Esophagus muscularis mucosa (tissue), 4 donors: ENCODE measurements around the gene TBC1D17. TPM values are rescaled to one million over a fixed set of nuclear protein-coding genes. Genes with fewer than 3 reads are reported as not detected.

Experiments
- DNase-seq: peaks from one replicate; pipeline ENCODE4 v3.0.0-alpha.2; 2017; ENCODE audit errors: extremely low spot score
- H3K27ac ChIP-seq, 4 donors: fragments of 200-600 bp; sonication (generic); replicated peaks in 1 of 4; 1 replicate in 3 of 4; 2 replicates in 1 of 4; pipeline ENCODE4 v1.5.1; 2016 to 2019; ENCODE audit warnings: mild to moderate bottlenecking in 1 of 4
- H3K27me3 ChIP-seq, 4 donors: fragments of 200-600 bp; sonication (generic); one replicate each; pipeline versions ENCODE4 v1.5.1 to v1.6.0; 2016 to 2019
- H3K36me3 ChIP-seq, 4 donors: fragments of 200-600 bp; sonication (generic); one replicate each; pipeline ENCODE4 v1.5.1; 2016 to 2019
- H3K4me1 ChIP-seq, 4 donors: fragments of 200-600 bp; sonication (generic); one replicate each; pipeline ENCODE4 v1.5.1; 2016 to 2019
- H3K4me3 ChIP-seq, 4 donors: fragments of 200-600 bp; sonication (generic); 1 replicate in 2 of 4; 2 replicates in 2 of 4; pipeline ENCODE4 v1.5.1; 2016 to 2019; ENCODE audit warnings: mild to moderate bottlenecking in 4 of 4, moderate library complexity in 1 of 4
- H3K9me3 ChIP-seq, 4 donors: fragments of 200-600 bp; sonication (generic); 1 replicate in 3 of 4; 2 replicates in 1 of 4; pipeline ENCODE4 v1.5.1; 2016 to 2019
- EP300 ChIP-seq: sonication (generic); formaldehyde crosslinking; IDR thresholded peaks from one replicate; pipeline ENCODE4 v1.6.1; 2017; ENCODE audit warnings: antibody characterized with exemption
- POLR2A ChIP-seq: fragments of 450-650 bp; IDR thresholded peaks from one replicate; pipeline ENCODE4 v1.6.1; 2017; ENCODE audit warnings: antibody characterized with exemption, moderate library complexity, mild to moderate bottlenecking, low read depth
- POLR2AphosphoS5 ChIP-seq, 2 donors: sonication (generic); formaldehyde crosslinking; IDR thresholded peaks; one replicate each; pipeline ENCODE4 v1.6.1; 2017; ENCODE audit warnings: antibody characterized with exemption in 2 of 2
- WGBS: methylation state at CpG from one replicate; pipeline ENCODE4 v1.1.5; 2018; 5-methylcytosine and 5-hydroxymethylcytosine counted together
- intact Hi-C: fragments of 100-400 bp; cut with DNase I; formaldehyde crosslinking; loops from one replicate; pipeline ENCODE4 v1.15.1; 2023
- total RNA-seq, 4 donors: library from RNA; depleted of rRNA; stranded (reverse); fragments of >200 nt; gene quantifications; one replicate each; pipeline versions ENCODE4 v1.1.0 to v1.2.1, GENCODE V29; 2016
- TF ChIP-seq, protein P1 (sequence below), 3 experiments: fragments of 200-600 bp in 2 of 3; fragments of 450-650 bp in 1 of 3; sonication (generic) in 2 of 3; IDR thresholded peaks; one replicate each; pipeline ENCODE4 v1.5.1; 2017 to 2019; ENCODE audit warnings: antibody characterized with exemption in 3 of 3, mild to moderate bottlenecking in 2 of 3, moderate library complexity in 1 of 3

Gene TBC1D17
- total RNA-seq, 4 donors from 2014 or later = 35.1 to 60.9 (median 44.0) TPM

DNA sequence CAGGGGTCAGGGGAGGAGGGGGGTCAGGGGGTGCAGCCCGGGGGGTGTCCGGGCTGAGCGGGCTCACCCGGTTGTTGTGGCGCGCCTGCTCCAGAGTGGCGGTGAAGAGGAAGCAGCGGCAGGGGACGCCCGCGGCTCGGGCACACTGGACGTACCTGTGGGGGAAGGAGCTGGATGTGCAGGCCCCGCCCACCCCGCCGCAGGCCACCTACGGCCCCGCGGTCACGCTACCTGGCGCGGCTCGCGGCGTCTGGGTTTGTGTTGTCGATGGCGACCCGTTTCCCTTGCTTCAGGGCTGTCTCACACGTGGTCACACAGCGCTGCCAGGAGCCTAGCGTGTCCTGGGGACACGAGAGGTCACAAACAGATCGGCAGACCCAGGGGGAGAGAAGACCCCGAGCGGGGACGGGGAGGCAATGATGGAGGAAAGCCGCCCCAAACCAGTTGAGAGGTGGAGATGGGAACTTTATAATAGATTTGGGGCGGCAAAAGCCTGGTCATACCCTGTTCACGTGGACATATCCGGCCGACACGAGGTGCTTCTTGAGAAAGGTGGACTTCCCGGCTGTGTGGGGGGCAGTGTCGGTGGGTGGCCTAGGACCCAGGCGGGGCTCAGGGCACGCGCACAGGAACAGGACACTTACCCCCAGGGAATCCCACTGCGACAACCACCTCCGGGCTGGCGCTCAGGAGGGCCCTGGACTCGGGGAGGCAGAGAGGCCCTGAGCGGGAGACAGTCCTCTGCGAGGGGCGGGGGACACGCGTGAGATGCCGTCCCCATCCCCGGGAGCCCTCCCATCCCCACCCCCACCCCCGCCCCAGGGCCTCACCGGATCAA is 15.7 kb upstream of the TBC1D17 start:
- intact Hi-C loops = no loop called here
- DNase-seq = no peak
- peaks cover 21 to 47% (median 39%) of the 10 kb centered on the region in 4 donors for H3K4me1 ChIP-seq
- no peaks in the 10 kb centered on the region for H3K9me3 ChIP-seq
- H3K4me3 ChIP-seq = no peak overlapping the region
- no peaks in the 10 kb centered on the region for H3K27me3 ChIP-seq
- 80% methylated on average over 27 of the region's 60 CpGs for WGBS
- H3K27ac ChIP-seq = peak overlapping the region; percentile 70 to 77 (median 74)
- peaks cover 30 to 83% (median 81%) of the 10 kb centered on the region in 4 donors for H3K36me3 ChIP-seq
- TF ChIP-seq EP300 = no peak
- TF ChIP-seq, protein P1, sequence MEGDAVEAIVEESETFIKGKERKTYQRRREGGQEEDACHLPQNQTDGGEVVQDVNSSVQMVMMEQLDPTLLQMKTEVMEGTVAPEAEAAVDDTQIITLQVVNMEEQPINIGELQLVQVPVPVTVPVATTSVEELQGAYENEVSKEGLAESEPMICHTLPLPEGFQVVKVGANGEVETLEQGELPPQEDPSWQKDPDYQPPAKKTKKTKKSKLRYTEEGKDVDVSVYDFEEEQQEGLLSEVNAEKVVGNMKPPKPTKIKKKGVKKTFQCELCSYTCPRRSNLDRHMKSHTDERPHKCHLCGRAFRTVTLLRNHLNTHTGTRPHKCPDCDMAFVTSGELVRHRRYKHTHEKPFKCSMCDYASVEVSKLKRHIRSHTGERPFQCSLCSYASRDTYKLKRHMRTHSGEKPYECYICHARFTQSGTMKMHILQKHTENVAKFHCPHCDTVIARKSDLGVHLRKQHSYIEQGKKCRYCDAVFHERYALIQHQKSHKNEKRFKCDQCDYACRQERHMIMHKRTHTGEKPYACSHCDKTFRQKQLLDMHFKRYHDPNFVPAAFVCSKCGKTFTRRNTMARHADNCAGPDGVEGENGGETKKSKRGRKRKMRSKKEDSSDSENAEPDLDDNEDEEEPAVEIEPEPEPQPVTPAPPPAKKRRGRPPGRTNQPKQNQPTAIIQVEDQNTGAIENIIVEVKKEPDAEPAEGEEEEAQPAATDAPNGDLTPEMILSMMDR (IDR thresholded peaks at IDR 0.05) = no peak
- no peak for TF ChIP-seq POLR2A
- no peak for TF ChIP-seq POLR2AphosphoS5 (IDR thresholded peaks at IDR 0.05)

DNA sequence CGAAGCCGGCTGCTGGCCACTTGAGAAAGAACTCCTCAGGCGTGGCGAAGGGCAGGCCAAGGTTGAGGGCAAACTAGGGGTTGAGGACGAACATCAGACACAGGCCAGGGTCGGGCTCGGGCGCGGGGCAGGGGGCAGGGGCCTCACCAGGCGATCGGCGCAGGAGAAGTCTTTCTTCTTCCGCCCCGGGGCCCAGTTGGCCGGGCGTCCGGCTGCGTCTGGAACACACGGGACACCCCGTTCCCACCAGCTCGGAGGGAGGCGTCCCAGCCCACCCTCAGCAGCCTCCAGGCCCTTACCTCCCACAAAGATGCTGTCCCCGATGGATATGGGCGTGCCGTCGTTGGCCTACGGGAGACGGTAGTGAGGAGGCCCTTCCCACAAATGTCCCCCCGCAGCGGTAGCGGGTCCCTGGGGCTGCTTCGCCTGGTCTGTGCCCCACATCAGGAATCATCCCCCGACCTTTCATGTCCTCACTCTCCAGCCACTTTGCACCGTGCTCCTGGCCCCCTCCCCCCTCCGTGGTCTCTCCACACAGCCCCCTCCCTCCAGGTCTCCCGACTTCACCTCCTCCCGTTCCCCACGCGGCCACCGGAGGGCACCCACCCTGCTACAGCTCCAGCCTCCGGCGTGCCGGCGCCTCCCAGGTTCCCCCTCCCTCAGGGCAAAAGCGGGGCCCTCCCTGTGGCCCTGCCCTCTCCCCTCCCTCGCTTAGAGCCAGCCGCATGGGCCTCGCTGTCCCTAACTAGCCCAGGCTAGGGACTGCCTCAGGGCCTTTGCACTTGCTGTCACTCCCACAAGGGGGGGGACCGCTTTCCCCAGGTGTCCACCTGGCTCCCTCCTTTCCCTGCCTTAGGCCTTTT is 14.9 kb upstream of the TBC1D17 start:
- no peaks in the 10 kb centered on the region for H3K9me3 ChIP-seq
- no peaks in the 10 kb centered on the region for H3K27me3 ChIP-seq
- TF ChIP-seq POLR2AphosphoS5 (IDR thresholded peaks at IDR 0.05) (no peak), EP300 (no peak), POLR2A (no peak)
- TF ChIP-seq, protein P1 (IDR thresholded peaks at IDR 0.05) = peak in 1 of 3 experiments; percentile 9
- DNase-seq = no peak
- peaks cover 22 to 51% (median 42%) of the 10 kb centered on the region in 4 donors for H3K4me1 ChIP-seq
- 76% methylated on average over 38 of the region's 49 CpGs for WGBS
- intact Hi-C loops = no loop called here
- H3K4me3 ChIP-seq = no peak overlapping the region
- H3K27ac ChIP-seq = peak overlapping the region in 1 of 4 donors; percentile 77
- peaks cover 30 to 75% (median 72%) of the 10 kb centered on the region in 4 donors for H3K36me3 ChIP-seq

DNA sequence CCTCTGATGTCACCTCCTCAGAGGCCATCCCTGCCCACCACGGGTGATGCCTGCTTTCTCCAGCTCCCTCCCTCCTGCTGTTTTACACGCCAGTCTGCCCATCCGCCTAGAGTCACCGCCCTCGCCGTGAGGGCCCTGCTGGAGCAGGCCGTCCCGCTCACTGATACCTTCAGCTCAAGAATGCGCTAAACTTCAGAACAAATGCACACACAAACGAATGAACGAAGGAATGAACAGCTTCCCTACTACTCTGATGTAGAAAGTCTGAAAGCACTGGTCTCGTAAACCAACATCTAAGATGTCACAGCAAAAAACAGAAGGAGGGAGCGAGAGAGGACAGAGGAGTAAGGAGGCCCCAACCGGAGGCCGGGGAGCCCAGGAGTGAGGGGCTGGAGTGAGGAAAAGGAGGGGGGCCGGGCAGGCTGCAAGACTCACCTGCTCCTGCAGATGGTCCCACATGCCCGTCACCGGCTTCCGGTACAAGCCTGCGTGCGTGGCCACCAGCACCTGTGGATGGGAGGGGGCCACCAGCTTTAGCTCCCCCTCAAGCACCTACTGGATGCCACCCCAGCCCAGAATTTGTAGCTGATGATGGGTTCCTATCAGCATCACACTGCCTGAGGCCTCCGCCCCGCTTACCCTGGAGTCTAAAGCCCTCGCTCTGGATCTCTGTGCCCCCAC is 14.1 kb upstream of the TBC1D17 start:
- H3K27me3 ChIP-seq = no peaks in the 10 kb centered on the region
- WGBS = 89% methylated on average over 24 of the region's 24 CpGs
- H3K4me1 ChIP-seq = peaks cover 29 to 59% (median 50%) of the 10 kb centered on the region in 4 donors
- H3K36me3 ChIP-seq = peaks cover 28 to 67% (median 64%) of the 10 kb centered on the region in 4 donors
- H3K4me3 ChIP-seq = no peak overlapping the region
- intact Hi-C loops = no loop called here
- DNase-seq = no peak
- H3K27ac ChIP-seq = no peak overlapping the region
- H3K9me3 ChIP-seq = no peaks in the 10 kb centered on the region
- TF ChIP-seq EP300 (no peak), POLR2A (no peak), POLR2AphosphoS5 (IDR thresholded peaks at IDR 0.05) (no peak)
- TF ChIP-seq, protein P1 (IDR thresholded peaks at IDR 0.05) = no peak

DNA sequence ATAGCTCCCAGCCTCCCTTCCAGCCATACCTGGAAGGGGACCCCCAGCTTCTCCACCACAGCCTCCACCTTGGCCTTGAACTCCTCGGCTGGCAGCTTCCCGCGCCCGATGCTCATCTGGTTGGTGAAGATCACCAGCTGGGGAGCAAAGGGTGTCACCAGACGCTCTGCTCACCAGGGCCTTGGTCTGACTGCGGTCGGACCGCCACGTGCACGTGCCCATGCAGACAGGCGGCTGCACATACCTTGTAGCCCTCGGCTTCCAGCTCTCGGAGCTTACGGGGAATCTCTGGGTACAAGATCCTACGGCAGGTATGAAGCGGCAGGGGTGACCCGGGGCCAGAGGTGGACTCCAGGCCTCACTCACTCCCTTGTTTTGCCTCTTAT is 13.6 kb upstream of the TBC1D17 start:
- Histone ChIP-seq H3K27ac (no peak overlapping the region), H3K27me3 (no peaks in the 10 kb centered on the region), H3K4me3 (no peak overlapping the region), H3K36me3 (peaks cover 23 to 62% (median 59%) of the 10 kb centered on the region in 4 donors), H3K4me1 (peaks cover 34 to 64% (median 55%) of the 10 kb centered on the region in 4 donors), H3K9me3 (no peaks in the 10 kb centered on the region)
- intact Hi-C loops = no loop called here
- WGBS = 85% methylated on average over 5 of the region's 17 CpGs
- no peak for DNase-seq
- TF ChIP-seq, protein P1 (IDR thresholded peaks at IDR 0.05) = no peak
- no peak for TF ChIP-seq EP300
- no peak for TF ChIP-seq POLR2A
- no peak for TF ChIP-seq POLR2AphosphoS5 (IDR thresholded peaks at IDR 0.05)
